Right hindlimb (tissue), 1 donor: ENCODE data around the gene LHPP.
A peak's percentile ranks its signal among the peaks of the same experiment; 100 is the strongest.

Experiments used
- DNase-seq: peaks from one replicate; pipeline ENCODE4 v3.0.0-alpha.2; 2018

LHPP gene

DNA sequence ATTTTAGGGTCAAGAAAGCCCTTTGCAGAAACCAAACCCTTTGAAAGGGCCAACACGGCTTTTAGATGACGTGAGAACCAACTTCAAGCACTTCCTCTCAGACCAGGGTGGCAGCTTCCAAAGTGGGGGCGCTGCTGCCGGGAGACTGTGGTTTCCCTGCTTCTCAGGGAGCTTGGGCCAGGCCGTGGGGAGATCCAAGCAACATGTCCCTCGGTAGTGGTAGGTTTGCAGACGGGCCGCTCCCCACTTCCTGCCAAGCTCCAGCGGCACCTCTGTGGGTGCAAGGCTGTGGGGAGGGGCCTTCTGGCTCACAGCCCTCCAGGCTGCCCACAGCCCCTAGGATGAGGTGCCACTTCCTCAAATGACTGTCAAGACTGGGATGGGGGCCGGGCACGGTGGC, 150.1 kb downstream of the LHPP start:
- DNase-seq: no peak

DNA sequence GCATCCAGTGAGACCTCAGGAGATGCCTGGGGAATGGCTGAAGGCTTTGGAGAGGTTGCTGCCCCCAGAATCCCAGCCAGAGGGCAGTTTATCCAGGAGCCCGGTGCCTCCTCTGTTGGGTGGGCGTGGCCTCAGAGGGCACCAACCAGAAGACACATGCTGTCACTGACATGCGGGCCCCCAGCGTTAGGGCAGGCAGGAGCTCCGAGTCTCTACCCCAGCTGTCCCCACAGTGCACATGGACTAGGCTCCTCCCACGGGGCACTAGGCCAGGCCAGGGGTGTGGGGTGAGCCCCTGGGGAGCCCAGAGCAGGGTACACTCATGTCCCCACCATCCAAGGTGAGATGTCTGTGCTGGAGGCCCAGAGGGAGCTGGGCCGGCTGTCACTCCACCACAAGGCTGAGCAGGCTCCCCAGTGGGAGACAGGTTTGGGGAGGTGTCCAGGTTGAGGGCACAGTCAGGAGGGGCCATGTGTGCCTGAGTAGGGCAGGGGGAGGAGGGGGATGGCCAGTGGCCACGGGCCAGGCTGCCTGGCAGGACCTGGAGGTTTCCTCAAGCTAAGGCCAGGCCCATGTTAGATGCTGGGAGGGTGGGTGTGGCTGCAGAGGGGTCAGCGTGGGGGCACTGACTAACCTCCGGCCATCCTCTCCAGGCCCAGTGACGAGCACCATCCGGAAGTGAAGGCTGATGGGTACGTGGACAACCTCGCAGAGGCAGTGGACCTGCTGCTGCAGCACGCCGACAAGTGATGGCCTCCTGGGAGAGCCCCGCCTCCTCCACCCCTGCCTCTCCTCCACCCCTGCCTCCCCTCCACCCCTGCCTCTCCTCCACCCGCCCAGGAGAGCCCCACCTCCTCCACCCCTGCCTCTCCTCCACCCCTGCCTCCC, 151.2 kb downstream of the LHPP start:
- DNase-seq: peak; percentile 67

DNA sequence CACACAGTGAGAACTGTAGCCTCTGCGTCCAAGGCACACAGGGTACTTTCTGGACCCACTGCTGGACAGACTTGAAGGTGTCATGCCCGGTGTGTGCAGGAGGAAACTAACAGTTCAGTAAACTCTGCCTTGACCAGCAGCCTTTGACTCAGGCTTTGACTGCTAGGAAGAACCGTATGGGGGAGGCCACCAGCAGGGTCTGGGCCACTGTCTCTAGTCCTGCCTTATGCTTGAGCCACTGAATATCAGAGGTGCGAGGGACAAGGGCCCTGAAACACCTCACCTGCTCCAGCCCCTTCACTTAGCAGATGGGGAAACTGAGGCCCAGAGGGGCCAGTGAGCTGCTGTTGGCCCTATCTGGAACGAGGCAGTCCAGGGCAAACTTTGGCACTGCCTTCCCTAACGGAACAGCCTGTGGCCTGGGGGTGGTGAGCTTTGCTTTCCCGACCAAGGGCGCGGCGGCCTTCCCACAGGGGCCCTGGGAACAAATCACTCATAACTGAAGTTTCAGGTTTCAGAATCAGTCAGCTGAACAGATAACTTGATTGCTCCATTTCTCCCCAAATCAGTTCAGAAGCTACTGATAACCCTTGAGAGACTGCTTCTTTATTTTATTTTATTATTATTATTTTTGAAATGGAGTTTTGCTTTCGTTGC, 152.5 kb downstream of the LHPP start:
- no peak for DNase-seq

DNA sequence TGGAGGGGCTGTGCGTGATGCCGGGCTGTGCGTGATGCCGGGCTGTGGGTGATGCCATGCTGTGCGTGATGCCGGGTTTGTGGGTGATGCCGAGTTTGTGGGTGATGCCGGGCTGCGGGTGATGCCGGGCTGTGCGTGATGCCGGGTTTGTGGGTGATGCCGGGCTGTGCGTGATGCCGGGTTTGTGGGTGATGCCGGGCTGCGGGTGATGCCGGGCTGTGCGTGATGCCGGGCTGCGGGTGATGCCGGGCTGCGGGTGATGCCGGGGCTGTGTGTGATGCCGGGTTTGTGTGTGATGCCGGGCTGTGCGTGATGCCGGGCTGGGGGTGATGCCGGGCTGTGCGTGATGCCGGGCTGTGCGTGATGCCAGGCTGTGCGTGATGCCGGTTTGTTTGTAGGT, 153.6 kb downstream of the LHPP start:
- no peak for DNase-seq

DNA sequence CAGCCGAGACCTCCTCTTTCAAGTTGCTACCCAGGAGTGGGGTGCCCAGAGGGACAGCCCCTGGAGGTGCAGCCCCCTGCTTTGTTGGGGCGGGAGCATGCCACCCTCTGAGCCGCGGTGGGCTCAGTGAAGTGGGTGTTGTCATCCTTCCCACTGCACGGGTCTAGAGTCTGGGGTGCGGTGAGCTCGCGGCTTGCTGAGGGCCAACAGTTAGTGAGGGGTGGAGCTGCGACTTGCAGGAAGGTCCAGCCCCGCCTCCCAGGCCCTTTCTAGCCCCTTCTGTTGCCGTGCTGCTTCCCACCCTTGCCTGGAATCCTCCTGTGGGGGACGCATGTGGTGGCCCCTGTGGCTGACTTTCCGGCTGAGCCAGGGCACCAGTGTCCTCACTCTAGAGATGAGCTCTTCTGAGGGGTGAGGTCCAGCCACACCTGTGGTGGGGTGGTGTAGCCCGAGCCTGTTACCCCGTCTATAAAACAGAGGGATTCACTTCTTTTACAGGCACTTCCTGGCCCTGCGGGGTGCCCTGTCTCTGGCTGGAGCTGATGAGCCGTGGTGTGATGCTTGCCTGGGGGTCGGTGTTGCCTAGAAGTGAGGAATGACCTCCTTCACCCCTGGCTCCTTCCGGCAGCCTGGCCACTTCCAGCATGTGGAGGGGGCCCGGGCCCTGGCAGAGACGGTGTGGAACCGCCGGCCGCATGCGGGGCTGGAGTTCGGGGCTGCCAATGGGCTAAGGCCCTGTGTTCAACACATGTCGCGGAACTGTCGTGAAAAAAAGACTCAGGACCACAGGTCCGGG, 154.6 kb downstream of the LHPP start:
- DNase-seq: no peak

DNA sequence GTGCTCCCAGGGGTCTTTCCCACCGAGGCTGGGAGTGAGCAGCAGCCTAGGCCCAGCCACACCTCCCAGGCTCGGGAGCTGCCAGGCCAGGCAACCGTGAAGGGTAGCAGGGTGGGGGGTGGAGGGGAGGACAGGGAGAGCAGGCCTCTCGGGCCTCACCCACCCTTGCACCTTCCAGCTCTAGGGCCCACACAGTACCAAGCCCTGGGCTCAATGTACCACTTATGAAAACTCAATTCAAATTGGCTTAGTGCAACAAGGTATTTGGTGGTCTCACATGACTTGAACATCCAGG, 155.2 kb downstream of the LHPP start:
- DNase-seq: no peak

DNA sequence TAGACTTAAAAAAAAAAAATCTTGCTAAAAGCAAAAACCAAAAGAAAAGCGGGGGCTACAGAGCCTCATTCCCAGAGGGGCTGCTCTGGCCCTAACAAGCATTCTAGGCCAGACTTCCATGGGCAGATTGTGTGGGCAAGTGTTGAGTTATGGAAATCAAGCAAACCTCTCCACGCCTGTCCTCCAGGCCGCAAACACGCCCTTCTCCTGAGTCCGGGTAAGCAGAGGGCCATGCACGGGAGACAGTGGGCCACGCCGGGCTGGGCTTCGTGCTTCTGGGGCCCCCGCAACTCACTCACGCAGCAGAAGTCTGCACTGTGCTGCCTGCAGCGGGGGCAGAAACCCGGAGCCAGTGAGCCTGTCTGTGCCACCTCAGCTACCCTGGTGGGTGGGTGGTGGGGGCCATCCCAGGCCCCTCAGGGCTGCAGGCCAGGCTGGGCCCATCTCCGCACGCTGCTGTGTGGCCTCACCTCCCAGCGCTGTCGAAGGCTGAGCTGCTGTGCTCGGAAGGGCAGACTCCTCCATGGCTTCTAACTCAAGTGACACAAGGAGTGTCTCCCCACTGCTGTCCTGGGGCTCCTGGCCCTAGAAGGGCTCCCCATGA, 156.9 kb downstream of the LHPP start:
- no peak for DNase-seq

DNA sequence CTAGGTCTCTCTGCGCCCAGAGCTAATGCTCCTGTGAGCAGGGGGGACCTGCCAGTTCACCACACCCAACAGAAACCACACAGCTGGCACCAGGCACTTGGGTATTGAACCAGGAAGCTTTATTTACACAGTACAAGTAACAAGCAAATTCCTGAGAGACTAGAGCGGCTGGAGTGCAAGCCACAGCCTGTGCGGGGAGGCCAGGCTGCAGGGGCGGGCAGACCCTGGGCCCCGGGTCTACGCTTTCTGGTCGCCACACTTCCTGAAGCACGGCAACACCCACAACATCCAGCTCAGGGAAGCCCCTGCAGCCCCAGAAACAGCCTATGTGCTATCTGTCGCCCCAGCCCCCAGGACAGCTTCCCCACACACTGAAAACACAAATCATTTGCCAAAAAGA, 157.6 kb downstream of the LHPP start:
- DNase-seq: no peak

DNA sequence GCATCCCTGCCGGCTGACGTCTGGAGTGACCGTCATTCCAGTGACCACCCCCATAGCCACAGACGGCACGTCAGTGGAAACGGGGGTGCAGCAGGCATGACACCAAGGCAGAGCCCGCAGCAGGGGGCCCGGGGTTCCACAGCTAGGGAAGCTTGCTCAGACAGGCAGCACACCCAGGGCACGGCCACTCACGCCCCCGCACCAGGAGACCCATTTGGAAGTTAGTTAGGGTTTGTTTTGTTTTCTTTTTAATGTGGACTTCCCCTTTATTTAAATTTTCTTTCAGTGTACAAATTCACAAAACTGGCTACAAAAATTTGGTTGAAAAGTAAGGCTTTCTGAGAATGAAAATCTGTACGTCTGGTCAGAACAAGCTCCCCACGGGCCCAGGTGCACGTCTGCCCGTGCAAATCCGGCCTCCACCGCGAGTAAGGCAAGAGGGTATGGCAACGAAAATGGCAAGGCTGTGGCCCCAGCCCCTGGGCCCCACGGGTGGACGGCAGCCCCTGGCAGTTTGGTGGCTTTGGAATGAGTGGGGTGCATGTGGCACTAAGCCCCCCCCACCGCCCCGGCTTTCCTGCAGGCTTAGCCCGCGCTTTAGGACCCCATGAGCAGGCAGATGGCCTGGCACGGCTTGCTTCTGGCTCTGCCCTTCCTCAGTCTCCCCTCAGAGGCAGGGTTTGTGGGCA, 158.3 kb downstream of the LHPP start:
- DNase-seq: no peak

DNA sequence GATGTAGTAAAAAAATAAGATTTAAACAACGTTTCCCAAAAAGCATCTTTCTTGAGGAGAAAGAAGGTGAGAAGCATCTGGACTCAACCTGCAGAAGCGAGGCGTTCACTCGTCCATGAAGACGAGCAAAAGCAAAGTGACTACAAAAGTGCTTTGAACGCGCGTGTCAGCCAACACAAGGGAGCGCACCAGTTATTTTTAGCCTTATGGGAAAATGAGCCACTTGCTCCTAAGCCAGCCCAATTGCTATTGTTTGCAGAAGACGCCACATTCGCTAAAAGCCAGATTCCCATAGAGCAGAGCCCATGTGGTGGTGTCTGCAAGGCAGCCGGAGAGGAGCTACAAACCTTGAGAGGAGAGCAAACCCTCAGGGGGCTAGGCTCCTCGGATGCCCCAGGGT, 160.0 kb downstream of the LHPP start:
- DNase-seq: no peak

DNA sequence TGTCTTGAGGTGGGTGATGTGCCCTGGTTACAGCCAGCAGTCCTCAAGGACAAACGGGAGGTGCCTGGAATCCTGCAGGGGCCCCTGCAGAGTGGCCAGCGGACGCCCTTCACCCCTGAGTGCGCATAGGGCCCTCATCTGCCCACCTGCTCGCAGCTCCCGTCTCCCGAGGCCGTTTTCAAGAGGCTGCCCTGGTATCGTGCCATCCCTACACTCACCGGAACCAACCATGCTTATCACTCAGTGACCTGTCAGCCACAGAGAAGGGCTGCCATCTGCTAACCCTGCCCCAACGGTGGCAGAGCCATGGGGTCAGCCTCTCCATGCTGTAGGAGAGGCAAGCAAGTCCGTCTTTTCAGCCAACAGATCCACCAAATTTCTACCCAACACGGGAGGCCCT, 160.5 kb downstream of the LHPP start:
- no peak for DNase-seq

DNA sequence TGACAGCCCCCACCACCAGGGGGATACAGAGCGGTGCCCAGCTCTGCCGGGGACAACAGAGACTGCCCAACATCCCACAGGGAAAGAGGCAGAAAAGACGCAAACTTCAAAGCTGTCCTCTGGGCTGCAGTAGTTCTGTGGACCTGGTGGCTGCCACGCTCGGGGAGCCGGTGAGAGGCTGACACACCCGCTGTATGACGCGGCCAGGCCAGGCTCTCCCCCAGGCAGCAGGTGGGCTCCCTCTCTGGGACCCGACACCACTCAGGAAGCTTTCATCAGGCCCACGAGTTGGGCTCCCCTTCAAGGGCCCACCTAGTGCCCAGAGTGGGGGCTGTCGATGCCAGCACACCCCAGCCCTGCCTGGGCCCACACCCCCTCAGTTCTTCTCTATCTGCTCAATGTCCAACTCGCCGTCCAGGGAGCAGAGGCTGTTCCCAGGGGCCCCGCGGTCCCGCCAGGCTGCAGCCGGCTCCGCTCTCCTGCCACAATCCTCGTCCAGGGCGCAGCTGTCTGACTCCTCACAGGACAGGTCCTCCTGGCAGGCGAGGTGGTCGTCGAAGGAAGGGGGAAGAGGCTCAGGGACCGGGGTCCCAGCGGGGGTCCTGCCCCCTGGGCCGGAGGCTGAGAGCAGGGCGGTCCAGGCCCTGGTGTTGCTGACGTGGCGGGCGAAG, 161.4 kb downstream of the LHPP start:
- DNase-seq: no peak

DNA sequence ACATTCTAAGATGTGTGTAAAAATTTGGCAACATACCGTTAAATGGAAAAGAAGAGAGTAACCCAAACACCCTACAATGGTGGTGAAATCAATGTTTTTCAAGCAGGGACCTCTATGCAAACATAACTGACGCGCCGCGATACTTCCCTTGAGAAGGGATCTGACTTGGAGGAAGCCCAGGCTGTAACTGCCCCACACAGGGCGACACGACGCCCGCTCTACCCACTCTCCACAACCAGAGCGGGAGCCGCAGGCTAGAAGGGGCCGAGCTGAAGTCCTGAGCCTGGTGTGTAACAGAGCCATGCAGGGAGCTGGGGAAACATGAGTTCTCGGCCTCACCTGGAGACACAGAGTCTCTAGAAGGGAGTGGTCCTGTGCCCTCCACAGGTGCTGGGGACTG, 162.4 kb downstream of the LHPP start:
- DNase-seq: no peak

DNA sequence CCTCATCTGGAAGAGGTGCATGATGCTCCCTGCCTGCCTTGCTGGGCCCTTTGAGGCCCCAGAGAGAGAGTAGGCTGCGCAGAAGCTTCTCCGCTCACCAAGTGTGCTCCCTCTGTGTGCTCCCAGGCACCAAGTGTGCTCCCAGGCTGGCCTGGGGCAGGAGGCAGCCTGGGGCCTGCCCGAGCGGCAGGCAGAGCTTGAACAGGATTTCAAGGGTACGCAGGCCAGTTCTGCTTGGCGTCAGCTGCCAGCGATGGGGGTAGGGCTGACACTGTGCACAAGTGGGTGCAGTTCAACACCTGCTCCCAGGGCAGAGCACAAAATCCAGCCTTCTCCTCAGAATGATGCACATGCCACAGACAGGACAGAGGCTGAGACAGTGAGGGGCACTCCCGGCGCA, 162.8 kb downstream of the LHPP start:
- no peak for DNase-seq

DNA sequence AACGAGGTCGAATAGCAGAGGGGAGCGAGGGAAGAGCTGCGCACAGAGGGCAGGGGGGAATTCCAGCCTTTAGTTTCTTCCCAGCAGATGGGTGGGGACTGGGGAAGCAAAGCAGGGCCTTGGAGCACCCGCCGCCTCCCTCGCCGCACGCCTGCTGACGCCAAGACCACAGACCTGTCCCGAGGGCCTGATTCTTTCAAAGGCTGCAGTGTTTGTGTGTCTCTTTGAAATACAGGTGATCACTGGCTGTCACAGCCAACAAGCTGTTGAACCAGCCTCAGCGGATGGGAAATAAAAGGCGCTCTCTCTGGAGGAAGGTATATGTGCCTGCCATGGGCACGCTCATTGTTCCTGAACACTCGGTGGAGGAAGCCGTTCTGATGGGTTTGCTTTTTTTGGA, 163.3 kb downstream of the LHPP start:
- DNase-seq: no peak

DNA sequence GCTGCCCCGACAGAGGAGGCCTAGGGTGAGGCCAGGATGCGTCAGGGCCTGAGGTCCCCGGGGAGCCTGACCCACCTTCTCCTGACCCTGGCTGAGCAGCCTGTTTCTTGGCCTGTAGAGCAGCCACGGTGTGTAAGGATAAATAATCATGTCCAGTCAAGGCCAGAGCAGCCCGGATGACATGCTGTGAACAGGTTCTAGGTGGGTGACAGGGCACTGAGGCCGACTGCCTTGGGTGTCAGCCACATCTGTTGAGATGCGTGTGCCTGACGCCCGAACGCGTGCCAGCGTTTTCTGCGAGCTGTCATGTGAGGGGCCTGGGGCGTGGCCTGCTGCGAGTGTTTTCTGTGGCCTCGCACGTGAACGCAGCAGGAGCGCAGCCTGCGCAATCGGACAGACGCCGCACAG, 164.2 kb downstream of the LHPP start:
- no peak for DNase-seq

DNA sequence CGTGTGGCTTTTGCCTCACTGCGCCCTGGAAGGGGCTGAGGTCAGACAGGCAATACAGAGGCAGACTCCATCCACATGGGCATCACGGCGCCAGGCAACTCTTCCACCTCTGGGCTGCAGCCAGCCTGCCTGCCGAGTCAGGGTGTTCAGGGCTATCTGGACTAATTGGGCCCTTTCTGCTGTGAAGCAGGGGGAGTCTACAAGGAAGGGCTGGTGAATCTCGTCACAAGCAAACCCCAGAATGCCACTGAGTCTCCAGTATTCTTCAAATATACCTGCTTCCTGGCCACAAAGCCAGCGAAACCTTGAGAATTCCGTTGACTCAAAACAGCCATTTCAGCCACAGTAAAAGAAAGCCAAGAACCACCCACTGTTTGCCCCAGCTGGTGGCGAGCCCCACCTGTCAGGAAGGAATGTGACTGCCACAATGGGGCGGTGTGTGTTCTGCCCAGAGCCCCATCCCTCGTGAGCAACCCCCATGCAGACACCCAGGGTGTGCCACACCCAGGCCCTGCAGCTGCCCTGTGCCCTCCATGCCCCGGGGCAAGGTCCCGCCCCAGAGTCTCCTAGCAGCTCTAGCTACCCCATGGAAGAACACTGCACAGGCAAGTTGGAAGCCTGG, 165.2 kb downstream of the LHPP start:
- peak; percentile 55 for DNase-seq

DNA sequence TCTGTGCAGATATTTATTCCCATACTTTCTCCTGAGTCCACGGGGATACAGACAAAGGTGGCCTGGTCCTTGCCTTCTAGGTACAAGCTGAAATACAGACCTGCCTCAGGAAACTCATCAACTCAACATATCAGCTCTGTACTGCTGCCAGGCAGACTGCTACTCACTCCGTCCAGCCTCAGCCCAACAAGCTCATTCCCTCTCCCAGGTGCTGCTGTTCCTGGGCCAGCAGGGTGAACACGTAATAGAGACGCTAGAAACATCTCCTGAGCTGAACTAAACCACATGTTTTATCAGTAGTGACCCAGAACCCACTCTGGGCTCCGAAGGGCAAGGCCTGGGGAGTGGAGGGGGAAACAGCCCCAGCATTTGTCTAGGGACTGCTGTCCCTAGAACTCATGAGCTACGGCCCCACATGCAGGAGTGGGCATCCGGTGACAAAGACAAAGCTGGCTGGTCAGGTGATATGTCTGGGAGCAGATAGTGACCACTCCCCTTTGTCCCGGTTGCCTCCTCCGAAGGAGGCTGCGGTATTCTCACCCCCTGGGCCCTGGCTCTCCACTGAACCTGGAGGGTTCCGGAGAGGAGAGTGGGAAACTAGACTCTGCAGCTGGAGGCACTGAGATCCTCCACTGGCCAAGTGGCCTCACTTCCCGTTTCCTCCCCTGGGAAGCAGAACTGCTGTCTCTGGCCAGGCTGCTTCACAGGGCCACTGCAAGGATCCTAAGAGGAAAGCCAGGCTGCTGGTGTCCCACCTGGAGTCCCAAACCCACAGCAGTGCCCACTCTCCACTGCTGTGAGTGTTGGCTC, 166.4 kb downstream of the LHPP start:
- peak; percentile 58 for DNase-seq

DNA sequence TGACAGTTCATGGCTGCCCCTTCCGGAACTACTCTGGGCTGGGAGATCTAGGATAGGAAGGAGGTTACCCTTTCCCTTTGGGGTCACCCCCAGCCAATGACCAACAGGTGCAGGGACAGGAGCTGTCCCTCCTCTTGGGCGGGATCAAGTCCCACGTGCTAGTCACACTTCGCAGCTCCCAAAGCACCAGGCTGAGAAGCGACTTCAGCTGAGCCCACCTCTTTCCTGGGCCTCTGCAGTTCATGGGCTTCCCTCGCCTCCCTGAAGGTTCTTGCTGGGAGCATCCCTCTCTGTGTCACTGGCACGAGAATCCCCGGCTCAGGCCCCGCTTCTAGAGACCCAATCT, 167.0 kb downstream of the LHPP start:
- no peak for DNase-seq

DNA sequence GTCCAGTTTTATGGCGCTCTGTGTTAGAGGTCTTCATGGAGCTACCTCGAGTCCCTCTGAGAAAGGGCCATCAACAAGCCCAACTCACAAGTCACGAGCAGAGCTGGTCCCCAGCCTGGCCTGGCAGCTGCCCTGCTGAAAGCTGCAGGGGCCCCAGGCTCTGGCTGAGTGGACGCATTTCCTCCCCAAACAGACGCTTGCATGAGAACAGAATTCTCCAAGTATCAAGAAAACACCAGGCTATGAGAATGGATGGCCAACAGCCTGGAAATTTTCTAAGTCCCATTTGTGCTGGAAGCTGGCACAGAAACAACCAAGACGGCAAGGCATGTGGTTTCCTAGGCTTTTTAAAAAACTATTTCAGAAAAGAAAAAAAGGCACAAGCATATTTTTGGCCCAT, 167.8 kb downstream of the LHPP start:
- no peak for DNase-seq

DNA sequence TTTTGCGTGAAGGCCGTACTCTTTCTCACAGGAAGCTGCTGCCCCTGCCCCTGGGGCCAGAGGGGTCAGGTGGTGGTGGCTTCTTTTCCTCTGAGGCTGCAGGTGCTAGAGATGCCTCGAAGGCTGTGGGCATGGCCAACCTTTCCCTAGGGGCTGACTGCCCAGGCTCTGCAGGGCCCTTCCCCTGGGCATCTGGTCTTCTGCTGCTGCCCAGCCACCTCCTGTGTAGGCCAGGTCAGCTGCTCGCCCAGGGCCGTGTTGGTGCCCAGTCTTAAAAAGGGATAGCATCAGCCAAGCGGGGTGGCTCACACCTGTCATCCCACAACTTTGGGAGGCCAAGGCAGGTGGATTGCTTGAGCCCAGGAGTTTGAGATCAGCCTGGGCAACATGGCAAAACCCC, 168.2 kb downstream of the LHPP start:
- no peak for DNase-seq
